GM19468 (cell line): ENCODE measurements around the gene SORCS1.

Experiments used
- ATAC-seq: cut with Tn5 transposase; IDR thresholded peaks from one replicate; pipeline ENCODE4 v1.9.1; 2021; ENCODE audit warnings: mild to moderate bottlenecking, moderate library complexity, moderate number of reproducible peaks; ENCODE audit not compliant: unreplicated experiment; ENCODE audit errors: extremely low read depth

The SORCS1 gene

GRCh38 chr10:106571192-106571946, 593.1 kb downstream of the SORCS1 start:
- no peak for ATAC-seq

DNA sequence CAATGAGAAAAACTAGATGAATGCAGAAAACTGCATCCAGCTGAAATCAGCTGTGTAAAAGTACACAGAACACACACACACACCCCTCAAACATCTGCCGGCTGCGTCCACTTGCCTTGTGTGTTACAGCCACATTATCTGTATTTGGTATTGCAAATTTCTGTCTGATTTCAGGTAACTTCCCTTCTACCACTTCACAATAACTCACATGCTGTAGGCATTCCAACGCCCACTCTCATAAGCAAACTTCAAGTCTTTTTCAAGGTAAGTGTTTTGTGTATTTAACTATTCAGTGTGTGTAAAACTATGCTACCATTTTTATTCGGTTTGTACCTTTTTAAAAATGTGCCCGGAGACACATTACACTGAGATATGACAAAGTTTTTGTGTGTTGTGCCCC, 594.2 kb downstream of the SORCS1 start:
- ATAC-seq = no peak

GRCh38 chr10:106567629-106568028, 596.9 kb downstream of the SORCS1 start:
- ATAC-seq = no peak

DNA sequence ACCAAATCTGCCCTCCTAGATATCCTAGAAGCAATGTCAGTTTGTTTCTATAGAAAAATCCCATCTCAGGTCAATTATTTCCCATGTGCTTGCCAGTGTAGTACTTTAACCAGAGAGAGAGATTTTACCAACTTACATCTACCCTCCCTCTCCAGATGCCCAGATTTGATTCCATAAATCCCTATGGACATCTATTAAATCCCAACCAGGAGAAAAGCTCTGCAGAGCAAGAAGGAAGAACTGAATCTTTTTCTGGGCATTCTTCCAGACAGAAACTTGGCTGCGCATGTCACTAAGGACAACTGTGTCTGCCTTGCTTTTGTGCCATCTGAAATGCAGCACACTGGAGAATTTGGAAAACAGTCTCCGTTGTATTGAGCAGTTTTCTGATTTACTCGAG, 597.6 kb downstream of the SORCS1 start:
- ATAC-seq = no peak

DNA sequence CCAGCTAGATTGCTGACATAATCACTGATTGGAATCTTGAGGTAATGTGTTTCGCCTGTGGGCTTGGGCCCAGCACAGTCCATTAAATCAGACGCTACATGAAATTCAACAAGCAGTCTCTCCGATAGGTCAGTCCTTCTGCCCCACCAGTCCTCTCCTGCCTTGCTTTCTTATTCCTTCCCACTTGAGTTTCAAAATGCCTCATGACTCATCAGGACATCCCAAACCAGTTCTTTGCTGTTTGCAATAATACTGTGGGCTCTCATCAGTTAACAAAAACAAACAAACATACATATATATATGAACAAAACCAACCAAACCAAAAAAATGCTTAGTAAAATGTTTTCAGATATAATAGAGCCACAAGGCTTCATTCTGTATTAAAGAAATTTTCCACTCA, 599.0 kb downstream of the SORCS1 start:
- no peak for ATAC-seq

- ATAC-seq = no peak
Measured at GRCh38 chr10:106563384-106563783, 601.1 kb downstream of the SORCS1 start.

DNA sequence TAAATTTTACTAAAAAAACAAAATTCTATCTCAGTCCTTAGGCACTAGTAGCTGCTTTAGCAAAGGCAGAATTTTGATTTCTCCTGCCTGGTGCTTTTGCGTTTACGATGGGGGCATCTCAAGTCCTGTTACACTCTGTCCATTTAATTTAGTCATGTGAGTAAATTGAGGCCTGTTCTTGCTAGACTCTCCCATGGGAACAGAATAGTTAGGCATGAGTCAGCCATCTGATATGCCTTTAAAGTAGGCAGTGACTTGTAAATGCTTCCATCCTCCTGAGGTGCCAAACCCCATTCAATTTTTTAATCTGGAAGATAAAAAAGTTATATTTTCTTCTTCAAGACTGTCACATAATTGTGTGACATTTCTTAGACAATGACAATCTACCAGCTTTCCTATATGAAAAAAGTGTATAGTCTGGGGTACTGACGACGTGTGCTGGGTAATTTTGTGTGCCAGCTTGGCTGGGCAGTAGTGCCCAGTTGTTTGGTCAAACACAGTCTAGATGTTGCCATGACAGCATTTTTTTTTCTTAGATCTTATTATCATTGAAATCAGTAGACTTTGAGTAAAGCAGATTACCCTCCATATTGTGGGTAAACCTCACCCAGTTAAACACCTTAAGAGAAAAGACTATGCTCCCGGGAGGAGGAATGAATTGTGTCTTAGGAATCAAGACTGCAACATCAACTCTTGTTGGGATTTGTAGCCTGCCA, 603.4 kb downstream of the SORCS1 start:
- ATAC-seq = no peak

DNA sequence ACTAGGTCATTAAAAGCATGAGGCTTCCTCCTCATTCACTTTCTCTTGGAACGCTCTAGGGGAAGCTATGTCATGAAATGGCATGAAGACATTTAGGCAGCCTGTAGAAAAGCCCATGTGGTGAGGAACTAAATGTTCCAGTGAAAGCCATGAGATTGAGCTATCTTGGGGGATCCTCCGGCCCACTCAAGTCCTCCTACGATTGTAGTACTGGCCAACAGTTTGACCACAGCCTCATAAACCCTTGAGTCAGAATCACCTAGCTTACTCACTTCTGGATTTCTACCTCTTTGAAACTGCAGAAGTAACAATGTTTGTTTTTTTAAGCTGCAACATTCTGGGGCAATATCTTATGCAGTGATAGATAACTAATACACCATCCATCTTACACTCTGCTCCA, 605.1 kb downstream of the SORCS1 start:
- ATAC-seq = no peak

DNA sequence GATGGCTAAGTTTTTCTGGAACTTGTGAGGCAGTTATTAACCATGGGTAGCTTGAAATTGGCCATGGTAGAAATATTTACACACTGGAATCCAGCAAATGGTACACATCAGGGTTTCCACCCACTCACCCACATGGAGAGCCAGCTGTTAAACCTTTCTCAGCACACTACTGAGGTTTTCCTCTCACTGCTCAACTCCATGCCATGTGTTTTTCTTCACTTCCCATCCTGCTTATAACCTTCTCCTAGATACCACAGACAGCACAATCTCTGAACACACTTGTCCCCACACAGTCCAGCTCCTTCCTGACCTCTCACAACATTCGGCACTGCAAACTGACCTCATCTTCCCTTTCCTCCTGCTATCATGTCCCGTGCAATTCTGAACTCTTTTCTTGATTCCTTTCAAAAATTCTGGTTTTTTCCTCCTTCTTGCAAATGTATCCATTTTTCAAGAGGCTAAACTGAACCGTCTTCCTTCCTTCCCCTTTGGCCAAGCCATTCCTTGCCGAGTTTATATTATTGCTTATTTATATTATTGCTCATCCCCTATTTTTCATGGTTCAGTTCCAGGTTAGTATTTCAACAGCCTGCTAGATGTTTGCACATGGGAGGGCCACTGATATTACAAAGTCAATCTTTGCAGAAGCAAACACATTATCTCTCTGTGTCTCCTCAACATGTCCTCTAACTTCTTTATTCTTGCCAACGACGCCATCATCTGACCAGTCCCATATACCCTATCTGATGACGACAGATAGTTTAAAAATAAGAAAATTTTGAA, 606.4 kb downstream of the SORCS1 start:
- ATAC-seq = no peak

DNA sequence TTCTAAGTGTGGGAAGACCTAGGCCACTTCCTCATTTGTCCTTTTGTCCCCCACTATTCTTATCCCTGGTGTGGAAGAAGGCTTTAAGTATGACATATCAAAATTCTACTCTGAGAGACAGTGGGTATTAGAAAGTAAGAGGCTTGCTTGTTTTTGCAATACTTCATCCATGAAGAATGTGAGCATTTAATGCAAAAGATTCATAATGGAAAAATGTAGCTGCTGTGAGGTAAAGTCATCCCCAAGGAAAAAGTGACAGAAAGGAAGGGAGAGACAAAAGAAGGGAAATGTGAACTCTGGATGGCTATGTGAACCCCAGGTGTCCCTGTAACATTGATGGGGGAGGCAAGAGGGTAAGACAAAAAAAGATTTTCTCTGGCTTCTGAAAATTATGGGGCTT, 607.5 kb downstream of the SORCS1 start:
- no peak for ATAC-seq

DNA sequence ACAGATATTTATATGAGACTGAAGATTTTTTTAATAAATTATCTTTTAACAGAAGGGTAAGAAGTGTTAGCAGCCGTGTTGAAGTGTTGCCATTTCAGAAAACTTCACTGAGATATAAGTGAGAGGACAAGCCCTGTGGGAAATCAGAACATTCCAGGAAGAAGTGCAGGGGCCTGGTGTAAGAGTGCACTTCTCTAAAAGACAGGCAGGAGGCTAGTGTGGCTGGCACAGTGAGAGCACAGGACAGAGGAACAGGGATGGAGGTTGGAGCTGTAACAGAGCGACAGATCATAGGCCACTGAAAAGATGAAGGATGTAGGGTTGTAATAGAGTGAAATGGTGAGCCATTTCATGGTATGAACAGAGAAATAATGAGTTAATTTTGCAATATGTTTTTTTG, 608.9 kb downstream of the SORCS1 start:
- ATAC-seq = no peak

GRCh38 chr10:106551501-106552062, 612.9 kb downstream of the SORCS1 start:
- ATAC-seq = no peak

DNA sequence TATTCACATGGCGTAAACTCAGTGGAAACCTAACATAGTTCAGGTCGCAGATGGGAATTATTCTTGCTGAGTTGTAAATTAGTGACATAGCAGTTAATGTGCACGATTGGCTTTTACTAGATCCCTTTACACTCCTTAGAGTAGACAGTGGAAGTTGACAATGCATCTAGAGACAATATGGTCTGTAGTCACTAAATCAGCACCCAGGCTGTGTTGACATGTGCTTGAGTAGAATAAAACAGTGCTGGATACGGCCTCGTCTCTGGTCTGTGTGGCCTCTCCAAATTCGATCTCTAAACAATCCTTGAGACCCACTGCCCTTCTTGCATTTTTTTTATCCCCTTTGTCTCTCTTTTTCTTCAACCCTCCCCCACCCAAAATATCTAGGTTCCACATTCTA, 615.7 kb downstream of the SORCS1 start:
- ATAC-seq = no peak

DNA sequence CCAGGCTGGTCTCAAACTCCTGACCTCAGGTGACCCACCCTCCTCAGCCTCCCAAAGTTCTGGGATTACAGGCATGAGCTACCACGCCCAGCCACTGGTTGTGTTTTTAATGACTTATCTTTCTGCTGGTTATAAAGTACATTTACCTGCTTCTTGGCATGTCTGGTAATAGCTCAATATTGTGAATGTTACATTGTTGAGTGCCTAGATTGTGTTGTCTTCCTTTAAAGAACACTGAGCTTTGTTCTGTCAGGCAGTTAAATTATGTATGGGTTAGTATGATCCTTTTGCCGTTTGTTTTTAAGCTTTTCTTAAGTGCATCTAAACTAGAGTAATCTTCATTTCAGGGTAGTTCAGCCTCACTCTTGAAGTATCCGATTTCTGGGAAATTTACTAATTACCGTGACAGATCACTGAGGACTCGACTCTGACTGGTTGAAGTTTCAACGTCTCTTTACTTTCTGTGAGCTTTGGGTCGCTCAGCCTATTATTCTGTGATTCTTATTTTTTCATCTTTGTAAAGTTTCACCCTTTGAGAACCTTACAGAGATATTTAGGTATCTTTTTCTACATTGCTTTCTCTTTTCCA, 617.4 kb downstream of the SORCS1 start:
- ATAC-seq = no peak

DNA sequence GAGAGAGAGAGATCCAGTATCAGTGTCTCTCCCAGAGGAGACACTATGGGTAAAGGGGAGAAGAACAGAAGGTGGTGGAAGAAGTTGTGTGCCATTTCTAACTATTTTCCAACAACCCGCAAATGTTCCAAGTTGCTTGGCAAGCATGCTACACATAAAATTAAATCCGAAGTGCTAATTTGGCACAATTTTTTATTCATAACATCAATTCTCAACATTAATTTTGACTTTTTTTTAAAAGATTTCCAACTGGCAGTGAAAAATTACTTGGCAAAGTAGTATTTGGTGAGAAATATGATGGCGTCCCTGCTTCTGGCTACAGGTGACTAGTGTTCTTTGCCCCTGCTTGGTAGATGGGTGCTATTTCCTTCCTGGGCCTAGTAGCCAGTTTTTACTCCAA, 622.0 kb downstream of the SORCS1 start:
- ATAC-seq = no peak

- no peak for ATAC-seq
Measured at GRCh38 chr10:106540645-106541044, 623.9 kb downstream of the SORCS1 start.

- ATAC-seq = no peak
Measured at GRCh38 chr10:106537866-106538265, 626.6 kb downstream of the SORCS1 start.

DNA sequence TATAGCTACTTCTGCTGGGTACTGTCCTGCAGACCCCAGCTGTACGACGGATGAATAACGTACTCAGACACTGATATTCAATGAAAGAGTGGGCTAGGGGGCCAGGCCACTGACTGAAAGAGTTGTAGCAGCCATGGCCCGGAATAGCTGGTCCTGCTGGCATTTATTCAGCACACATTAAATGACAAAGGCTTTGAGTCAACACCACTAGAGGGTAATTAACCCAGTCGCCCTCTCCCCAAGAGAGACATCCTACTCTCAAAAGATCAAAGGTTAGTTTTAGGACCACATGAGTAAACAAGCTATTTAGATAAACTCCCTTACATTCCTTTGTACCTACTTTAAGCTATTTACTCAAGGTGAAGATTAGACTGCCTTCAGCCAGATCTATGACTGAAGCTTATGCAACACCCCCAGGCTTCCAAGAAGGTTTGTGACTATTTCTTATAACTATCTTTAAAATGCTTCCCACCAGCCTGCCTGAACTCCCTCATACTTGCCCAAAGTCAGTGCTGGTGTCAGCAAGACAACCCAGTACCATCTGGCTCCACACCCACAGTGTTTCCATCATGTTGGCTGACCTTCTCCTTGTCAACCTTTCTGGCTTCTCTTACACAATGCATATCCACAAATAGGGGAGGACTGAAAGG, 629.1 kb downstream of the SORCS1 start:
- ATAC-seq = no peak

DNA sequence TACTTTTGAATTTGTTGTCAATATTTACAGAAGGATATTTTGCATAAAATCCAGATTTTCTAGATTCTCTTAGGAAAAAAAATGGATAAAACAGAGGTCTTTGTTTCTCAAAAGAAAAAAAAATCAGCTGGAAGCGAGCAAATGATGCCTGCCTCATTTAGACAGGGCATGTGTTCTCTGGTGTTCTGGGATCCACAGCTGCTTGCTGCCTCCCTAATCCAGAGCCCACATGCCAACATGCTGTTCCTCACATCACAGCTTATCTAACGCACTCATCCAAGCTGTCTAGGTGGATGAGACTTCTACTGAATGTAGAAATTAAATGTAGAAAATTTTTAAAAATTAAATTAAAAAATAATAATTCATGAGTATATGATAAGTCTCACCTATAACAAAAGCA, 630.1 kb downstream of the SORCS1 start:
- ATAC-seq = no peak

- ATAC-seq = no peak
Measured at GRCh38 chr10:106528702-106529101, 635.8 kb downstream of the SORCS1 start.
